HepG2 (cell line): ENCODE measurements around the gene NBEAL2. TPM values are rescaled to one million over a fixed set of nuclear protein-coding genes. Genes with fewer than 3 reads are reported as not detected.

Experiments
- CCDC6 ChIP-seq: sonication (generic); formaldehyde crosslinking; IDR thresholded peaks from 2 replicates; pipeline ENCODE4 v1.8.1; 2022; ENCODE audit warnings: mild to moderate bottlenecking, missing genetic modification reagents, moderate library complexity
- HMG20A ChIP-seq: IDR thresholded peaks from 2 replicates; pipeline ENCODE4 v1.6.1; 2016; ENCODE audit warnings: borderline replicate concordance
- HNRNPK ChIP-seq: fragments of 200-400 bp; formaldehyde crosslinking; IDR thresholded peaks from 2 replicates; pipeline ENCODE4 v1.6.1; 2018; ENCODE audit warnings: low read length, low read depth, moderate library complexity, mild to moderate bottlenecking; ENCODE audit not compliant: poor library complexity, severe bottlenecking
- IRF2 ChIP-seq: IDR thresholded peaks from 2 replicates; pipeline ENCODE4 v1.6.1; 2018; ENCODE audit warnings: missing genetic modification reagents, missing compliant biosample characterization
- NR0B2 ChIP-seq: sonication (generic); formaldehyde crosslinking; IDR thresholded peaks from 2 replicates; pipeline ENCODE4 v1.4.0; 2020; ENCODE audit warnings: mild to moderate bottlenecking, missing genetic modification reagents
- NRL ChIP-seq: sonication (generic); formaldehyde crosslinking; IDR thresholded peaks from 2 replicates; pipeline ENCODE4 v1.5.0; 2020; ENCODE audit warnings: missing genetic modification reagents, mild to moderate bottlenecking, moderate library complexity, borderline replicate concordance
- POLR2G ChIP-seq: fragments of 200-400 bp; formaldehyde crosslinking; IDR thresholded peaks from 2 replicates; pipeline ENCODE4 v1.6.1; 2018; ENCODE audit warnings: mild to moderate bottlenecking, low read depth, low read length, moderate library complexity
- RNF219 ChIP-seq: sonication (generic); formaldehyde crosslinking; IDR thresholded peaks from 2 replicates; pipeline ENCODE4 v1.5.0; 2020; ENCODE audit warnings: mild to moderate bottlenecking, missing genetic modification reagents
- SATB2 ChIP-seq: sonication (generic); formaldehyde crosslinking; IDR thresholded peaks from 2 replicates; pipeline ENCODE4 v1.5.0; 2020; ENCODE audit warnings: missing genetic modification reagents
- SNAPC2 ChIP-seq: sonication (generic); formaldehyde crosslinking; IDR thresholded peaks from 2 replicates; pipeline ENCODE4 v1.8.1; 2022; ENCODE audit warnings: mild to moderate bottlenecking, missing genetic modification reagents
- STAT6 ChIP-seq: sonication (generic); formaldehyde crosslinking; IDR thresholded peaks from 2 replicates; pipeline ENCODE4 v1.4.0; 2020; ENCODE audit warnings: missing genetic modification reagents, mild to moderate bottlenecking, borderline replicate concordance
- TARDBP ChIP-seq: sonication (generic); formaldehyde crosslinking; IDR thresholded peaks from 2 replicates; pipeline ENCODE4 v1.8.0; 2022; ENCODE audit warnings: mild to moderate bottlenecking, missing genetic modification reagents
- TFDP1 ChIP-seq: IDR thresholded peaks from 2 replicates; pipeline ENCODE4 v1.6.1; 2016; ENCODE audit warnings: missing compliant biosample characterization, missing genetic modification reagents, borderline replicate concordance
- TOE1 ChIP-seq: sonication (generic); formaldehyde crosslinking; IDR thresholded peaks from 2 replicates; pipeline ENCODE4 v1.4.0; 2020; ENCODE audit warnings: mild to moderate bottlenecking, missing genetic modification reagents
- ZFAT ChIP-seq: sonication (generic); formaldehyde crosslinking; conservative IDR thresholded peaks from 2 replicates; pipeline ENCODE4 v1.8.1; 2023; ENCODE audit warnings: missing genetic modification reagents, inconsistent platforms
- ZNF296 ChIP-seq: sonication (generic); formaldehyde crosslinking; conservative IDR thresholded peaks from 2 replicates; pipeline ENCODE4 v1.5.0; 2020; ENCODE audit warnings: mild to moderate bottlenecking, missing genetic modification reagents
- ZNF468 ChIP-seq: sonication (generic); formaldehyde crosslinking; IDR thresholded peaks from 2 replicates; pipeline ENCODE4 v1.8.0; 2022; ENCODE audit warnings: mild to moderate bottlenecking, moderate library complexity, missing genetic modification reagents
- ZNF558 ChIP-seq: sonication (generic); formaldehyde crosslinking; IDR thresholded peaks from 2 replicates; pipeline ENCODE4 v1.9.0; 2022; ENCODE audit warnings: mild to moderate bottlenecking, missing genetic modification reagents, borderline replicate concordance
- ZNF652 ChIP-seq: IDR thresholded peaks from 2 replicates; pipeline ENCODE4 v1.6.1; 2016; ENCODE audit warnings: low read depth, borderline replicate concordance
- ZNF773 ChIP-seq: sonication (generic); formaldehyde crosslinking; IDR thresholded peaks from 2 replicates; pipeline ENCODE4 v1.4.0; 2020; ENCODE audit warnings: missing genetic modification reagents, borderline replicate concordance
- ZNF781 ChIP-seq: sonication (generic); formaldehyde crosslinking; IDR thresholded peaks from 2 replicates; pipeline ENCODE4 v1.5.1; 2020; ENCODE audit warnings: borderline replicate concordance, mild to moderate bottlenecking, missing genetic modification reagents; ENCODE audit errors: not compliant biosample characterization
- ZNF83 ChIP-seq: sonication (generic); formaldehyde crosslinking; IDR thresholded peaks from 2 replicates; pipeline ENCODE4 v1.4.0; 2020; ENCODE audit warnings: missing genetic modification reagents, mild to moderate bottlenecking, borderline replicate concordance
- polyA plus RNA-seq, 8 experiments: library from polyadenylated mRNA; depleted of rRNA in 3 of 8; stranded (reverse) in 7 of 8; unstranded in 1 of 8; fragments of >200 nt; fragmentation: Illumina TruSeq in 4 of 8; extraction: Trizol in 4 of 8; gene quantifications; 2 replicates each; pipeline versions ENCODE4 v1.2.1 to v1.2.3, GENCODE V29; 2011 to 2016; ENCODE audit warnings: low read depth in 4 of 8, missing spikeins in 1 of 8, mixed read lengths in 1 of 8; ENCODE audit not compliant: insufficient read depth in 1 of 8
- total RNA-seq, 5 experiments: library from RNA; depleted of rRNA; stranded (reverse); fragments of >200 nt; fragmentation: Illumina TruSeq; extraction: Trizol; gene quantifications; 2 replicates each; pipeline ENCODE4 v1.2.3, GENCODE V29; 2016; ENCODE audit warnings: low read depth in 1 of 5

The NBEAL2 gene
- total and polyA plus RNA-seq, 2 of the 13 experiments (the other 11 are each of a cell fraction or from before 2014, with no cell fraction given), result 9.7 to 12.4 TPM

GRCh38 chr3:46978985-46979944 lies at the start of gene NBEAL2 (continued):
- TF ChIP-seq ZNF83 (CRISPR knock-in tag) (no peak), ZNF781 (CRISPR knock-in tag) (peak; percentile 82), SATB2 (CRISPR knock-in tag) (no peak), CCDC6 (CRISPR knock-in tag) (peak; percentile 76; the same call in 1 of the 2 replicates), HMG20A (CRISPR knock-in tag) (no peak), IRF2 (CRISPR knock-in tag) (no peak), HNRNPK (no peak), ZNF558 (CRISPR knock-in tag) (no peak), ZNF296 (no peak), TOE1 (CRISPR knock-in tag) (no peak), SNAPC2 (0 out of 2 replicates have a peak, but pooled peaks have one; percentile 66), STAT6 (no peak), TFDP1 (no peak; the same call in 1 of the 2 replicates), ZNF468 (no peak), ZNF652 (no peak), NR0B2 (CRISPR knock-in tag) (no peak), POLR2G (peak; percentile 87), NRL (CRISPR knock-in tag) (no peak; the same call in 1 of the 2 replicates), TARDBP (peak; percentile 30; the same call in 1 of the 2 replicates), RNF219 (no peak), ZNF773 (no peak), ZFAT (CRISPR knock-in tag) (no peak)
